HepG2 (cell line): ENCODE data around the gene TARDBP. TPM values are rescaled to one million over a fixed set of nuclear protein-coding genes. Genes with fewer than 3 reads are reported as not detected.

ENCODE experiments used
- ATAC-seq: fragments of 200-7000 bp; cut with Tn5 transposase; 3 replicates; pipeline ENCODE4 v1.9.1; 2020; ENCODE audit warnings: mild to moderate bottlenecking, moderate library complexity
- BruUV-seq: library from RNA; stranded (reverse); fragments of 400-500 nt; replicated peaks from 2 replicates; lab custom pipeline; 2021; lab: Mats Ljungman, UMichigan
- CTCF ChIA-PET: fragments of 300-600 bp; formaldehyde crosslinking; extraction: SDS; loops from one replicate; lab custom pipeline; 2021; ENCODE audit warnings: low total read pairs, inconsistent platforms, low intra/inter-chr PET ratio; lab: Yijun Ruan, JAX
- POLR2A ChIA-PET: fragments of 350-600 bp; sonication (Branson Sonifier 250); formaldehyde crosslinking; loops from one replicate; lab custom pipeline; 2020; ENCODE audit warnings: antibody characterized with exemption, inconsistent platforms; lab: Yijun Ruan, JAX
- DNase-seq: peaks from one replicate; pipeline ENCODE4 v3.0.0-alpha.2; 2015; ENCODE audit warnings: low spot score
- FAIRE-seq: peaks from 3 replicates; lab custom pipeline; 2011; peaks lifted over from hg19 to GRCh38; lab: Jason Lieb, UNC
- H2AFZ ChIP-seq: one replicate; pipeline ENCODE4 v1.6.1; 2011; ENCODE audit warnings: low read length, inconsistent platforms
- H3K27ac ChIP-seq: fragments of 300-600 bp; 3 replicates; pipeline ENCODE4 v1.8.0; 2011; ENCODE audit warnings: mixed run types, mild to moderate bottlenecking, mixed read lengths, low read length, inconsistent platforms; ENCODE audit not compliant: insufficient read depth; ENCODE audit errors: extremely low read length
- H3K27me3 ChIP-seq, 2 experiments: fragments of 200-600 bp in 1 of 2; 2 replicates in 1 of 2; 3 replicates in 1 of 2; pipeline versions ENCODE4 v1.6.0 to v1.8.0; 2011; ENCODE audit warnings: low read length in 2 of 2, mild to moderate bottlenecking in 2 of 2, moderate library complexity in 2 of 2, inconsistent platforms in 1 of 2; ENCODE audit not compliant: insufficient read depth in 2 of 2, control insufficient read depth in 1 of 2
- H3K36me3 ChIP-seq, 2 experiments: fragments of 200-600 bp in 1 of 2; replicated peaks in 1 of 2; 2 replicates in 1 of 2; 3 replicates in 1 of 2; pipeline versions ENCODE4 v1.5.1 to v1.8.0; 2011; ENCODE audit warnings: low read length in 2 of 2, inconsistent platforms in 1 of 2; ENCODE audit not compliant: insufficient read depth in 2 of 2, control insufficient read depth in 1 of 2
- H3K4me1 ChIP-seq: 2 replicates; pipeline ENCODE4 v1.5.1; 2012; ENCODE audit warnings: low read length, inconsistent platforms; ENCODE audit not compliant: insufficient read depth
- H3K4me2 ChIP-seq: 2 replicates; pipeline ENCODE4 v1.6.0; 2011; ENCODE audit warnings: low read depth, low read length, inconsistent platforms
- H3K4me3 ChIP-seq, 3 experiments: fragments of 200-600 bp in 1 of 3; sonication (generic), shearing (Covaris generic) in 1 of 3; replicated peaks in 1 of 3; 2 replicates each; pipeline ENCODE4 v1.5.1; 2011 to 2016; ENCODE audit warnings: low read length in 3 of 3, inconsistent platforms in 2 of 3, low read depth in 2 of 3, mild to moderate bottlenecking in 2 of 3, control low read depth in 1 of 3, mixed read lengths in 1 of 3; ENCODE audit not compliant: insufficient read depth in 1 of 3
- H3K79me2 ChIP-seq: one replicate; pipeline ENCODE4 v1.6.1; 2011; ENCODE audit warnings: low read length, inconsistent platforms; ENCODE audit not compliant: insufficient read depth
- H3K9ac ChIP-seq: 2 replicates; pipeline ENCODE4 v1.6.0; 2011; ENCODE audit warnings: mild to moderate bottlenecking, low read depth, low read length, inconsistent platforms; ENCODE audit not compliant: insufficient read depth
- H3K9me3 ChIP-seq: 2 replicates; pipeline ENCODE4 v1.5.1; 2012; ENCODE audit warnings: mild to moderate bottlenecking, low read length
- H4K20me1 ChIP-seq: 2 replicates; pipeline ENCODE4 v1.6.0; 2011; ENCODE audit warnings: inconsistent platforms, mild to moderate bottlenecking, low read length, moderate library complexity; ENCODE audit not compliant: insufficient read depth
- DDIT3 ChIP-seq: sonication (generic); formaldehyde crosslinking; IDR thresholded peaks from 2 replicates; pipeline ENCODE4 v1.4.0; 2020; ENCODE audit warnings: mild to moderate bottlenecking, missing genetic modification reagents
- FOXJ3 ChIP-seq: sonication (generic); formaldehyde crosslinking; IDR thresholded peaks from 2 replicates; pipeline ENCODE4 v1.4.0; 2020; ENCODE audit warnings: missing genetic modification reagents, mild to moderate bottlenecking, borderline replicate concordance
- PBX2 ChIP-seq: IDR thresholded peaks from 2 replicates; pipeline ENCODE4 v1.6.1; 2016; ENCODE audit warnings: control low read depth
- SIN3B ChIP-seq: fragments of 150-350 bp; IDR thresholded peaks from 2 replicates; pipeline ENCODE4 v1.6.1; 2014; ENCODE audit warnings: low read length
- ZBTB44 ChIP-seq: sonication (generic); formaldehyde crosslinking; IDR thresholded peaks from 2 replicates; pipeline ENCODE4 v1.4.0; 2020; ENCODE audit warnings: missing genetic modification reagents
- ZHX2 ChIP-seq, 2 experiments: sonication (generic) in 1 of 2; formaldehyde crosslinking in 1 of 2; IDR thresholded peaks; 2 replicates each; pipeline versions ENCODE4 v1.6.1 to v1.9.0; 2014 to 2022; ENCODE audit warnings: antibody characterized with exemption in 1 of 2, borderline replicate concordance in 1 of 2, inconsistent platforms in 1 of 2, low read depth in 1 of 2, missing genetic modification reagents in 1 of 2
- ZNF781 ChIP-seq: sonication (generic); formaldehyde crosslinking; IDR thresholded peaks from 2 replicates; pipeline ENCODE4 v1.5.1; 2020; ENCODE audit warnings: borderline replicate concordance, mild to moderate bottlenecking, missing genetic modification reagents; ENCODE audit errors: not compliant biosample characterization
- ZNF891 ChIP-seq: sonication (generic); formaldehyde crosslinking; IDR thresholded peaks from 2 replicates; pipeline ENCODE4 v1.5.0; 2020; ENCODE audit warnings: mild to moderate bottlenecking, missing genetic modification reagents
- WGBS: methylation state at CpG from one replicate; pipeline ENCODE4 v1.1.6; 2017; ENCODE audit warnings: low lambda C conversion rate; 5-methylcytosine and 5-hydroxymethylcytosine counted together
- in situ Hi-C: cut with HindIII; loops from 2 replicates; pipeline ENCODE4 v1.10.0; 2017; ENCODE audit warnings: low pct_unique_long_range_greater_than_20kb; ENCODE audit not compliant: extremely low pct_ligation_motif_present
- intact Hi-C: fragments of 100-400 bp; cut with micrococcal nuclease; formaldehyde crosslinking; loops from one replicate; pipeline ENCODE4 v1.10.0; 2022; ENCODE audit not compliant: unreplicated experiment
- polyA plus RNA-seq, 8 experiments: library from polyadenylated mRNA; depleted of rRNA in 3 of 8; stranded (reverse) in 7 of 8; unstranded in 1 of 8; fragments of >200 nt; fragmentation: Illumina TruSeq in 4 of 8; extraction: Trizol in 4 of 8; gene quantifications; 2 replicates each; pipeline versions ENCODE4 v1.2.1 to v1.2.3, GENCODE V29; 2011 to 2016; ENCODE audit warnings: low read depth in 4 of 8, missing spikeins in 1 of 8, mixed read lengths in 1 of 8; ENCODE audit not compliant: insufficient read depth in 1 of 8
- total RNA-seq, 5 experiments: library from RNA; depleted of rRNA; stranded (reverse); fragments of >200 nt; fragmentation: Illumina TruSeq; extraction: Trizol; gene quantifications; 2 replicates each; pipeline ENCODE4 v1.2.3, GENCODE V29; 2016; ENCODE audit warnings: low read depth in 1 of 5
- TF ChIP-seq, protein P1 (sequence below): IDR thresholded peaks from 2 replicates; pipeline ENCODE4 v1.6.1; 2016; ENCODE audit warnings: mild to moderate bottlenecking, missing biosample characterization, missing genetic modification reagents

Gene TARDBP
- total and polyA plus RNA-seq, 2 of the 13 experiments (the other 11 are each of a cell fraction or from before 2014, with no cell fraction given) = 62.4 to 93.0 TPM

DNA sequence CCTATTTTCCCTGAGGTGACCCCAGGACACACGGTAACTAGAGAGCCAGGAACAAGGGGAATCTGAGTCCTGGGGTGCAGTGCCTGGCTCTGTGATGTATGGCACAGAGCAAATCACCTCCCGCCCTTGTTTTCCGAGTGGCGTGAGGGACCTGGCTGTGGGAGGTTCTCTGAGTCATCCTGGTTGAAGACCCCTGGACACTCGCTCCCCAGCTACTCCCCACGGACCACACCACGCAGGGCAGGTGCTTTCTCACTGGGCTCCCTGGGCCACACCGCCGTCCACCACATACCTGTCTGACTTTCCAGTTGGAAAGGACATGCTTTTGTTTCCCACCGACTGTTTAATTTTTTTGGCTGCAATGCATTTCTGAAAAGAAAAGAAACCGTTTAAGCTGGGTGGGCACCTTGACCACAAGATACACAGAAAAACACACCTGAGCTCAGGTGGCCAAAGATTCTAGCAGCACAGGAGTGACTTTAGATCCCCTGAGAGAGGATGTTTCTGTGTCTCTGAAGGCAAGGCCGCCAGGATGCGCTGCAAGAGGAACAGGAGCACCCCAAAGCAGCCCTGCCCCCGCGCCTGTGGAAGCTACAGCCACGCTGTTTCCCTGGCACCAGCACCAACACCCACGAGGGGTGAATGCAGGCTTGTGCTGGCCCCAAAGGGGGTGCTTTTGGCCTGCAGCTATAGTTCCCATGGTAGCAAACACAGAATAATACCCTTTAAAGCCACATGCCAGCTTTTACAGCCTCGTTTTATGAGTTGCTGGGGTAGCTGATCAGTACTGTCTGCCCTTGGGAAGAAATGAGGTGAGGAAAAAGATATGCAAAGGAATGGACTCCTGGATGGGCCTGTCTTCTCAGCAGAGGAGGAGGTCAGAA, 55.5 kb downstream of the TARDBP start (continued):
- TF ChIP-seq, protein P1, sequence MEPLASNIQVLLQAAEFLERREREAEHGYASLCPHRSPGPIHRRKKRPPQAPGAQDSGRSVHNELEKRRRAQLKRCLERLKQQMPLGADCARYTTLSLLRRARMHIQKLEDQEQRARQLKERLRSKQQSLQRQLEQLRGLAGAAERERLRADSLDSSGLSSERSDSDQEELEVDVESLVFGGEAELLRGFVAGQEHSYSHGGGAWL (CRISPR knock-in tag) = no peak
- no peak for TF ChIP-seq DDIT3 (CRISPR knock-in tag)

DNA sequence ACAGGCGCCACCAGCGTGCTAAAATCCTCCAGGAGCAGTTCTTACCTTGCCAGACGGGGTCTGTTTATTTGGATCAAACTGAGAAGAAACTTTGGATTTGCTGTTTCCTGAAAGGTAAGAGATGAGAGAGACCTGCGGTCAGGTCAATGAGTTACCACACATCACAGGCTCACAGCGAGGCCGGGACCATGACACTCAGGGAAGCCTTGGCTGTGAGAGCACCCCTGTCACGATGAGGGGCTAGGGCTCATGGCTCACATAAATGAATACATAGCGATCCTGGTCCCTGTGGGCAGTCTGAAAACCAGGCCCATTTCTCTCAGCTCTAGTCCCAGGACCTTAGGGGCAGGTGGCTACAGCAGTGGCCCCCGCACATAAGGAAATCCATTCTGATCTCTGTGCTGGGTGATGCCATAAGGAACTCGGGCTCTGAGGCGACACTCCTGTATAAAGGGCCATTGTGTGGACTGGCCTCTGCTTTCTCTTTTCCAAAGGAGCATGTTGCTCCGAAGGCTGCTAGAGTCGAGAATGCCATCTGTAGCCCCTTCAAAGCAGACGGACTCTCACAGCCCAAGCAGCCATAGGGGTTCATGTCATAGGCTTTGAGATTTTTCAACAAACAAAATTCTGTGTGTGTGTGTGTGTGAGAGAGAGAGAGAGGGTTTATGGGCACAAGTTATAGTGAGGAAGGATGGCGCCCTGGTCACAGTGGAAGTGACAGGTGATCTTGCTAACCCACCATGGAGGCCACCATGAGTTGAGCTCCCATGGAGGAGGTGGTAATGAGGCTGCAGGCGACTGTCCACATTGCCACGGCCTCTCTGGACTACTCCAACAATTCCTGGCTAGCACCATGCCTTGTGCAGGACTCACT, 56.4 kb downstream of the TARDBP start:
- Histone ChIP-seq H3K4me1 (no peaks in the 10 kb centered on the region), H3K9ac (no peak overlapping the region), H4K20me1 (no peaks in the 10 kb centered on the region), H3K4me3 (no peak overlapping the region), H3K79me2 (no peaks in the 10 kb centered on the region), H3K27ac (no peak overlapping the region), H3K4me2 (no peak overlapping the region), H3K9me3 (no peaks in the 10 kb centered on the region), H3K36me3 (peaks cover 45 to 85% of the 10 kb centered on the region in 2 experiments), H3K27me3 (no peaks in the 10 kb centered on the region), H2AFZ (no peak overlapping the region)
- ATAC-seq = no peak
- no TSS peak for BruUV-seq
- DNase-seq = no peak
- intact Hi-C loops = no loop called here
- ChIA-PET POLR2A (no interaction called here), CTCF (no interaction called here)
- FAIRE-seq = no peak
- in situ Hi-C loops = no loop called here
- WGBS = 97% methylated on average over 11 of the region's 17 CpGs
- TF ChIP-seq ZNF781 (CRISPR knock-in tag) (no peak), ZHX2 (IDR thresholded peaks at IDR 0.05; ENCODE audit: low read depth) (no peak), ZHX2 (CRISPR knock-in tag; IDR thresholded peaks at IDR 0.05; ENCODE audit: borderline replicate concordance) (no peak), ZNF891 (no peak), SIN3B (no peak), PBX2 (CRISPR knock-in tag) (no peak), FOXJ3 (no peak), ZBTB44 (CRISPR knock-in tag) (no peak)
